ENCODE measurements around the gene ZCCHC13.

GRCh38 chrX:74286950-74287740, 16.8 kb upstream of the ZCCHC13 start:
- TF ChIP-seq CTCF (conservative IDR thresholded peaks at IDR 0.05 in 1 of 2, IDR thresholded peaks at IDR 0.05 in 1 of 2; ENCODE audit: low read depth in 1 of 2, low read length in 2 of 2) (no peak), EZH2 (IDR thresholded peaks at IDR 0.05; ENCODE audit: low read length, missing control alignments) (no peak)
